Measurements from ENCODE around the gene TOMM34.

- TF ChIP-seq, protein P1, sequence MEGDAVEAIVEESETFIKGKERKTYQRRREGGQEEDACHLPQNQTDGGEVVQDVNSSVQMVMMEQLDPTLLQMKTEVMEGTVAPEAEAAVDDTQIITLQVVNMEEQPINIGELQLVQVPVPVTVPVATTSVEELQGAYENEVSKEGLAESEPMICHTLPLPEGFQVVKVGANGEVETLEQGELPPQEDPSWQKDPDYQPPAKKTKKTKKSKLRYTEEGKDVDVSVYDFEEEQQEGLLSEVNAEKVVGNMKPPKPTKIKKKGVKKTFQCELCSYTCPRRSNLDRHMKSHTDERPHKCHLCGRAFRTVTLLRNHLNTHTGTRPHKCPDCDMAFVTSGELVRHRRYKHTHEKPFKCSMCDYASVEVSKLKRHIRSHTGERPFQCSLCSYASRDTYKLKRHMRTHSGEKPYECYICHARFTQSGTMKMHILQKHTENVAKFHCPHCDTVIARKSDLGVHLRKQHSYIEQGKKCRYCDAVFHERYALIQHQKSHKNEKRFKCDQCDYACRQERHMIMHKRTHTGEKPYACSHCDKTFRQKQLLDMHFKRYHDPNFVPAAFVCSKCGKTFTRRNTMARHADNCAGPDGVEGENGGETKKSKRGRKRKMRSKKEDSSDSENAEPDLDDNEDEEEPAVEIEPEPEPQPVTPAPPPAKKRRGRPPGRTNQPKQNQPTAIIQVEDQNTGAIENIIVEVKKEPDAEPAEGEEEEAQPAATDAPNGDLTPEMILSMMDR (IDR thresholded peaks at IDR 0.05): no peak
- no peak for TF ChIP-seq POLR2A (IDR thresholded peaks at IDR 0.05)
These were observed 23.0 kb upstream of the TOMM34 start for GRCh38 chr20:44983093-44983674.
